CD4-positive, alpha-beta T cell treated with Interleukin-2 at 100 ng/mL for 4 hours (primary cell): ENCODE data around the gene ZDHHC9.

Experiments
- DNase-seq: peaks from one replicate; pipeline ENCODE4 v3.0.0-alpha.2; 2020; ENCODE audit warnings: low spot score

The ZDHHC9 gene

GRCh38 chrX:129763666-129764065, 80.0 kb downstream of the ZDHHC9 start:
- no peak for DNase-seq

- no peak for DNase-seq
Measured at GRCh38 chrX:129762448-129762847, 81.2 kb downstream of the ZDHHC9 start.

GRCh38 chrX:129761596-129761995, 82.1 kb downstream of the ZDHHC9 start:
- DNase-seq: no peak

DNA sequence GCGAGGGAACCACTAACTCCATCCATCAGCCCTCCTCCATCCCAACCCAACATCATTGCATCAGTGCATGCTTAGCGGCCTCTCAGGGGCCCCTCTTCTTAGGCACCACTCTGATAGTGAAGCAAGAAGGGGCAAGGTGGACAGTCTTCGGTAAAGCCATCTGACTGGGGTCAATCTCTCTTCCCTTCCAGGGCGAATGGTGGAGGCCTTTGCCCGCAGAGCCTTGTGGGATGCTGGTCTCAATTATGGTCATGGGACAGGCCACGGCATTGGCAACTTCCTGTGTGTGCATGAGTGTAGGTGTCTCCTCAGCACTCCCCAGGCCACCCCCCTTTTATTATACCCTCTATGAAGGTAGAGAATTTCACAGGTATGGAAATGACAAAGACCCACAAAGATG, 82.7 kb downstream of the ZDHHC9 start:
- DNase-seq: no peak

DNA sequence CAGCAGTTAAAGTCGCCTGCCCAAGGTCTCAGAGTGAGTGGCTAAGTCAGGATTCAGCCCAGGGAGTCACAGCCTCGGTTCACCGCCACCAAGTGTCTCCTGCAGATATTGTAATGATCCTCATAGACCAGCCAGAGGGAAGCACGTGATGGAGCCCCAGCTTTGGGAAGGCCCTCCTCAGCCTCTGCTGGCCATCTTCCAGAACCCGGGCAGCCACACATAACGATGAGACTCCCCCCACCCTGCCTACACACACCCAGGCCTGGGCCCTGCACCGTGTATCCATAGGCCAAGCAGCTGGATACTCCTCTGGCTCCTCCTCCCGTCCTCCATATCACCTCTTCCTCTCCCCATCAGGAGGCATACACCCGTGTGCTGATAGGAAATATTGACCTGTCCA, 83.5 kb downstream of the ZDHHC9 start:
- DNase-seq: no peak

- DNase-seq: peak; percentile 65
Measured at GRCh38 chrX:129759576-129760061, 84.1 kb downstream of the ZDHHC9 start.

- peak; percentile 37 for DNase-seq
Measured at GRCh38 chrX:129755779-129756650, 87.7 kb downstream of the ZDHHC9 start.

DNA sequence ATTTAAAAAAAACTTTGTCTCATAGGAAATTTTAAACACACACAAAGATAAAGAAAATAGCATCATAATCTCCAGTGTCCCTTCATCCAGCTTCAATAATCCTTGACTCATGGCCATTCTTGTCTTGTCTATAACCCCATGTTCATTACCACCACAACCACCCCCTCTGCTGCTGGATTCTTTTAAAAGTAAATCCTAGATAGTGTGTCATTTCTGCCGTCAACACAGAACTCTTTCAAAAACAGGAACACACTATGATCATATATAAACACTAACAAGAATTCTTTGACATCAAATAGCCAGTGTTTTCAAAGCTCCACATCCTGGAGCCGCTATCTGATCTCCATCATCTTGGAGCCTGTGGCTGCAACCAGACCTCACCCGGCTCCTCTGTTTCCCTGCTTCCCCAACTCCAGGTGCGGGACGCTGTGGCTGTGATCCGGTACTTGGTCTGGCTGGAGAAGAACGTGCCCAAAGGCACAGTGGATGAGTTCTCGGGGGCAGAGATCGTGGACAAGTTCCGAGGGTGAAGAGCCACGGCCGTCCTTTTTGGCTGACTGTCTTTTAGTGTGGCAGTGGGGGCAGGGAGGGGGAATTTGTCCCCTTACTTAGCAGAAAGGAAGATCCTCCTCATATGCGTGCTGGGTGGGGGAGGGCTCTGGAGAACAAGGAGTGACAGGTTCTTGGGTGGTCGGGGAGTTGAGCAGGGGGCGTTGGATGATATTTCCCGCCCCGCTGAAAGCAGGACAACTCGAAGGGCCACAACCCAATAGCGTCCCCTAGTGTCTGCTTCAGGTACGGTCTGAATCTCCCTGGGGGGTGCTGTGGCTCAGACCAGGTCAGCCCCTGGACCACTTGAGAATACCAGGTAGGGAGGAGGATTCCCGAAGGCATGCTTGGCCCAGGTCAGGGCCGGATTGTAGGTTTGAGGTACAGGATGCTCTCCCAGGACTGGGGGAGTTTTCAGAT, 89.3 kb downstream of the ZDHHC9 start:
- DNase-seq: no peak
